Endometrium (tissue), 2 donors: Measurements from ENCODE around the gene SLC43A1.

Experiments used
- FAIRE-seq: peaks from 2 replicates; lab custom pipeline; 2012; peaks lifted over from hg19 to GRCh38; lab: Jason Lieb, UNC
- donor health status: control.
- donor health status: control.

The SLC43A1 gene

DNA sequence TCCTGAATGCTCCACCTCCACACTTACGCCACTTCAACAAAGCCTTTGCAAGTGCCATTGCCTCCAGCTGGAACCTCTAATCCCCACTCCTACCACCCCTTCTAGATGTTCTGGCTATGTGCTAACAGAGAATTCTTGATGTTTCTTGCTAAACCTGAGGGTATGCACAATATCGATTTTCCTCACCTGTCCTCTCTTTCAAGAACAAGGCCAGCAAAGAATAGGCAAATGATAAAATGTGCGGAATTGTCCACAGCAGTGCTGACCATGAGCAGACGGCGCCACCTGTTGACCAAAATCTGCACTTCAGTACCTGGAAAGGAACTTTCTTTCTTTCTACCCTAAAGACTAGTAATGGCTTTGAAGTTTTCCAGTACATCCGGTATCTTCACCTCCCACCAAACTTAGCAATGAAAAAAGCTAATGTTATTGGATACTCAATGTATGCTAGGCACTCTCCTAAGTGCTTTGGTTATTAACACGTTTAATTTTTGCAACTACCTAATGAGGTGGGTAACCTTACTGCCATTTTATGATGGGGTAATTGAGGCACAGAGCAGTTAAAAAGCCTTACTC is 11.6 kb upstream of the SLC43A1 start:
- peak; percentile 53 for FAIRE-seq

DNA sequence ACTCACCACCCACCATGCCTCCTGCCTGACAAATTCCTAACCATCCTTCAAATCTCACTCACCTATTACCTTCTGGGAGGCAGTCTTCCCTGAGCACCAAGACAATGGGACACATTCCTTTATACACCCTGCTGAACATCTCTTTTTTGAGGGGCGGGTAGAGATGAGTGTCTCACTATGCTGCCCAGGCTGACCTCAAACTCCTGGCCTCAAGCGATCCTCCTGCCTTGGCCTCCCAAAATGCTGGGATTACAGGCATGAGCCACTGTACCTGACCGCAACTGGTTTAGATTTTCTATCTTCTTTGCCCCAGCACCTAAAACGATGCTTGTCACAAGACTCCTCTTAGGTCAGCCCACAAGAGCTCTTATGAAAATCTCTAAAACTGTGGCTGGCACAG is 7.9 kb upstream of the SLC43A1 start:
- FAIRE-seq, result no peak

DNA sequence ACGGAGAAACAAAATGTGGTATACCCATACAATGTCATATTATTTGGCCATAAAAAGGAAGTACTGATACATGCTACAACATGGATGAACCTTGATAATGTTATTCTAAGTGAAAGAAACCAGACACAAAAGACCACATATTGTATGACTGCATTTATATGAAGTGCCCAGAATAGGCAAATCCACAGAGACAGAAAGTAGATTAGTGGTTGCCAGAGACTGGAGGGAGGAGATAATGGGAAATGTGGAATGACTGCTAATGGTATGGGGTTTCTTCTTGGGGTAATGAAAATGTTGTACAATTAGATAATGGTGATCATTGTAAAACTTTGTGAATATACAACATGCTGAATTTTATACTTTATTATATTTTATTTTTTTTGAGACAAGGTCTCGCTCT is 5.6 kb upstream of the SLC43A1 start:
- FAIRE-seq, result no peak

DNA sequence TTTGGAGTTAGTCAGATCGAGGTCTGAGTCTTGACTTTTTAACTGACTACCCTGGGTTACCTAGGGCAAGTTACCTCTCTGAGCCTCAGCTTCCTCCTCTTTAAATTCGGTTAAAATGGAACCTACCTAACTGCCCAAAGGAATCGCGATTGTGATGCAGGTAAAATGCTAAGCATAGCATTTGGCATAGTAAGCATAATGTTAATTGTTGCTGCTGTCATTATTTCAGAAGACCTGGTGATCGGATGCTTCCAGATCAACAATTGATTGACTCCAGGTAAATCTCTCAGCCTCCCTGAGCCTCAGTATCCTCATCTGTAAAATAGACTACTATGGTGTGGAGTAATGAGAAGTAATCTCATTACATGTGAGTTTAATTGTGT is 550 bp upstream of the SLC43A1 start:
- no peak for FAIRE-seq

DNA sequence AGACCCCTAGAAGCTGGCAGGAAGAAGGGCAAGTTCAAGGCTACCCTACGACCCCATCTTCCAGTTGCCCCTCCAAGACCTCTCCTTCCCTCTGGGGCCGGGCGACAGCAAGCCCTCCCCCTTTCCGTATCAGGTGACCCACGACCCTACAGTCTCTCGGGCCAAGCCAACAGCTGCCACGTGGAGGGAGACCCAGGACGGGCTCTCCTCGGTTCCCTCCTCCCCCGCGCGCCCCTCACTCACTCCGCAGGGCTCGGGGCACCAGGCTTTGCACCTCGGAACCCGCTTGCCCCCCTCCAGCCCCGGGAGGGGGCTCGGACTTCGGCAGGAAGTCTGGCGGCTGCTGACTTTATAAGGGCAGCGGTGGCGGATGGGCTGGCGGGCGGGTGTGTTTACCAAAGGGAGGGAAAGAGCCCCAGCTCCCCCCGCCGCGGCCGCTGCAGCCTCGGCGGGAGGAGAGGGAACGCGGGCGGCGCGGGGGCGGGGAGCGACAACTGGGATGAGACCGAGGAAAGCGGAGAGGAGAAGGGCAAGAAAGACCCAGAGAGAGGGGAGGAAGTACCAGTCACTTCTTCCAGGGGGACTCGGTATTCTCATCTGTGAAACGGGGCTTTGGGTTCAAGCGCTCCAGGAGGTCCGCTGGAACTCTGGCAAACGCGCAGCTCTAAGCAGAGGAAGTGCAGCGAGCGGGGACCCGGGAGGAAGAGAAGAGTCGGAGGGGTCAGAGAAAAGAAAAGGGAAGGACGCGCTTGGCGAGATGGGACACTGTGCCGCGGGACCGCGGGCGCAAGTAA is 767 bp downstream of the SLC43A1 start:
- FAIRE-seq, result no peak

DNA sequence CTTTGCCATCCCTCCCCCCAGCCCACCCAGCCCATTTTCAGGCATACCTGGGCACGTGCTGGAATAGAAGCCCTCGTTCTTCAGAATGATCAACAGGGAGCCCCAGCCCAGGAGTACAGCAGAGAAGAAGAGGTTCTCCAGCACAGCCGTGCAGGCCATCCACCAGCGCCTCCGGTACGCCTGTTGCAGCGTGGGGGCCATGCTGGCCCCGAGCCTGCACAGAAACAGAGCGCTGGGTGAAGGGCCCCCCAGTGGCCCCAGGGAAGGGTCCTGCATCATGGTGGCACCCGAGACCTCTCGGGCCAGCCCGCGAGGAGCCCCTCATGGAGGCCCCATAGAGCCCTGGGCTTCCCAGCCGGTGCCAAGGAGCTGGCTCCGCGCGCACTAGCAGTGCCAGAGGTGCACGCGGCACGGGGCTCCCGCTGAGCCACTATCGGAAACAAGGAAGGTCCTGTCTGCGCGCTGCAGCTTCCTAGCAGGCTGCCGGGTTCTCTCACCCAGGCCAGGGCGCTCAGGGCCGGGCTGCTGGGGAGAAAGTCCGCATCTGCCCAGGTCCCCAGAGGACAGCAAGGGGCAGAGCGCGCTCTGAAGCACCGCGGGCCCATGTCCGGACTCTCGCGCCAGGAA is 1.5 kb downstream of the SLC43A1 start:
- FAIRE-seq, result no peak

DNA sequence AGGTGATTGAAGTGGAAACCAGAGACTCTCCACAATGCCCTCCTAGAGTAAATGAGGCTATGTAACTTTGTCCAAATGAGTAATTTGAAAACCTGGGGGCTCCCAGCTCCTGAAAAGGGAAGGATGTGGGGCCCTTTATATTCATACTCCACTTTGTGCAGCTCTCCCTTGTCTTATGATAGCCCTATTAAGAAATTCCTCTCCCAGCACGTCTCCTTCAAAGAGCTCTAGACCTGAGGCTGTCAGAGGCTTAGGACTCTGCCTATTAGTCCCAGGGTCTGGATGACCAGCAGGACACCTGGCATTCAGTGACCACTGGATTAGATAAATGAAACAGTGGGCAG is 2.1 kb downstream of the SLC43A1 start:
- no peak for FAIRE-seq

DNA sequence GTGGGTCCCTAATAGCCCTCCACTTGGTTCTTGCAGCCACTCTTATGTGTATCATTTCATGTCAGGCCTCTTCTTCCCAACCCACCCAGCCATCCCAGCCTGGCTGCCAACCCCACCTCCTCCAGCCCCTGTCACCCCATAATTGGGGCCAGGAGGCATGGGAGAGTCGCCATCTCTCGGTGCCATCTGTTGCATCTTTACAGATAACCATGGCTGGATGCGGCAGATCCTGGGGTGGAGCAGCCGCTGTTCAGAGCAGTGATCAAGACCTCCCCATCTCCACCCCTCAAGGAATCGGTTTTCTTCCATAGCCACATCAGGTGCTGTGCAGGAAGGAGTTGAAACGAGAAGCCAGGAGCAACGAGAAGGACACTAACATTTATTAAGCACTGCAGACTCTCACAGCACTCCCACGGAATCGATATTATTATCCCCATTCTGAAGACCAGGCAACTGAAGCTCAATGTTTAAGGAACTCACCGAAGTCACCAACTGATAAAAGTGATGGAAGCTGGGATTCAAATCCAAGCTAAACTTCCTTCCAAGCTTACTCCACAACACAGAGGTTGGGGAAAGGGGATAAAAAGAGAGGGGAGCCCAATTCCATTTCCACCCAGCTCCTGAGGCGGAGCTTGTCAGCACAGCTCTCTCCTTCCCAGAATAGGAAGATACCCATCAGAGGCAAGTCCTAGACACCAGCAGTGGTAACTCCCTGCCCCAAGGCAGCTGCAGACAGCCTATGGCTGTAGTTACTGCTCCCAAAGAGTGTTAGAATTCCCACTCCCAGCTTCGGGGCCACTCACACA is 2.7 kb downstream of the SLC43A1 start:
- FAIRE-seq, result no peak

DNA sequence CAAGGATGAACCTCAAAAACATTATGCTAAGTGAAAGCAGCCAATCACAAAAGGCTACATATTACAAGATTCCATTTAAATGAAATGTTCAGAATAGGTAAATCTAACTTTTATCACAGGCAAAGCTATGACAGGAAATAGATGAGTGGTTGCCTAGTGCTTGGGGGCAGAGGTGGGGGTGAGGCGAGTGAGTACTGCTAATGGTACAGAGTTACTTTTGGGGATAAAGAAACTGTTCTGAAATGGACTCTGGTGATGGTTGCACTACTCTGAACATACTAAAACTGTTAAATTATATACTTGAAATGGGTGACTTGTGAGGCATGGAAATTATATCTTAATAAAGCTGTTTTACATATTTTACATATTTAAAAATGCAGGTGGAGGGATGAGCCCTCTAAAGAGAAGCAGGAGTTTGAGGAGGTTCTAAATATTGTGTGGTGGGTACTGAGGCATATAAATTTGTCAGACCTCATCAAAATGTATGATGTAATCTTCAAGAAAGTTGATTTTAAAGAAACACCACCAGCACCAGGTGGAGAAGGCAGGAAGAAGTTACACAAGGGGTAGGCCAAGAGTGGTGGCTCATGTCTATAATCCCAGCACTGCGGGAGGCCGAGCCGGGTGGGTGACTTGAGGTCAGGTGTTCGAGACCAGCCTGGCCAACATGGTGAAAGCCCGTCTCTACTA is 3.6 kb downstream of the SLC43A1 start:
- FAIRE-seq, result no peak

DNA sequence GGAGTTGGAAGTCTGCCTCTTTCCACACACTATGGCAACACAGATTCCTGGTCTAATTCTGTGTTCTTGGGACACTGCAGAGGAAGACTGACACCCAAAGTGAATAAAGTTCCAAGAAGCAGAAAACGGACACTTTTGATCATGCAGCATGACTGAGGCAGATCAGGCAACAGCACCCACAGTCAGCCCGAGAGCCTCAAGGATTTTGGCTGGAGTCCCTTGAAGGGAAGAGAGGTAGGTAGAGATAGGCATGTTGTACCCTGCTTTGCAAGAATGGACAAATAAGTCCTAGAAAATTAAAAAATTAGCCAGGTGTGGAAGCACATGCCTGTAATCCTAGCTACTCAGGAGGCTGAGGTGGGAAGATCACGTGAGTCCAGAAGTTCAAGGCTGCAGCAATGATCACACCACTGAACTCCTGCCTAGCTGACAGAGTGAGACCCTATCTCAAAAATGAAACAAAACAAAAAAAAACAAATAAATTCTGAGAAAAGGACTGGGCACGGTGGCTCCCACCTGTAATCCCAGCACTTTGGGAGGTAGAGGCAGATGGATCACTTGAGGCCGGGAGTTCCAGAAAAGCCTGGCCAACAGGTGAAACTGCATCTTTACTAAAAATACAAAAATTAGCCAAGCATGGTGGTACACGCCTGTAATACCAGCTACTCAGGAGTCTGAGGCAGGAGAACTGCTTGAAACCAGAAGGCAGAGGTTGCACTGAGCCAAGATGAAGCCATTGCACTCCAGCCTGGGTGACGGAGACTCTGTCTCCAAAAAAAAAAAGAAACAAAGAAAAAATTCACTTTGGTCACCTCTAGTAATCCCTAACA is 6.9 kb downstream of the SLC43A1 start:
- no peak for FAIRE-seq

DNA sequence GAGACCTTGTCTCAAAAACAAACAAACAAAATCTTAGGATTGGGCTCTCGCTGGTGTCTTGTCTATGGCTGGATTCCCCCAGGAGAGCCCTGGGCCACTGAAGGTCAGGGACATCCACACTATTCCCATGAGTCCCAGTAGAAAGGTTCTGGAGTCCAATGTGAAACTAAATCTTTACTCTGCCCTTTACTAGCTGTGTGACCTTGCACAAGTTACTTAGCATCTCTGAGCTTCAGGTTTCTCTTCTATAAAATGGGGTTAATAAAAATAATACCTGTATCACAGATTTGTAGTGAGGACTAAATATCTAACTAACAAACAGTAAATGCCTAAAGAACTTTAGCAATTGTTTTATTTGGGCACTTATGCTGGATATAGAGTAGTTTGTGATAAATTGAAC is 9.0 kb downstream of the SLC43A1 start:
- no peak for FAIRE-seq

DNA sequence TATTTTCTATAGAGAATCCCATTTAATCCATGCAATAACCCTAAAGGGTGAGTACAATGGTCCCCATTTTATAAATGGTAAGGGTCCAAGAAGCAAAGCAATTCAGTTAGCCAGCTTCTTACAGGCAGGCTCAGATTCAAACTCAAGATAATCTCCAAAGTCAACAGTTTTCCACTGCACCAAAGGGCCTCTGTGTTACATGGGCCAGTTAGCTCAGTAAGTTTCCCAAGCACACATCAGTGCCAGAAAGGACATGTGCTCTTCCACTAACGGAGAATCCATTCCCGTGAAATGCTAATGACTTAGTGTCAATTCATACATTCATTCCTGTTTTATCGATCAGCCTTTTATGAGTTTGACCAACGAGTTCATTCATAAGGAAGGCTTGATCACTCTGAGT is 11.0 kb downstream of the SLC43A1 start:
- FAIRE-seq, result no peak

DNA sequence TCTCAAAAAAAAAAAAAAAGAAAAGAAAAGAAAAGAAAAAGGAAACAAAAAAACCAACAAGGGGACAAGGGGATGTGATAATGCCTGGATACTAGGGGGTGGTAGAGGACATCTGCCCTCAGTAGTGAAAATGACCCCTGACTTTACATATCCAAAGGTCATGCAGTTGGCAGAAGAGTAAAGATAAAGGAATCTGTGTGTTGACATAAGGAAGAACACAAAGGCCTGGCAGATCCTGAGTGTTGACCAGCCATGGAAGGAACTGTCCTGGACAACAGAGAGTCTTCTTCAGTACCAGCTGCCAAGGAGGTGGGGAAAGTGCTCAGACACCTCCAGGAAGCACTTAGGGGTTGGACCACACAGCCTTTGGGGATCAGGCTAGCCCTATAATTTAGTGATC is 12.6 kb downstream of the SLC43A1 start:
- FAIRE-seq, result no peak

DNA sequence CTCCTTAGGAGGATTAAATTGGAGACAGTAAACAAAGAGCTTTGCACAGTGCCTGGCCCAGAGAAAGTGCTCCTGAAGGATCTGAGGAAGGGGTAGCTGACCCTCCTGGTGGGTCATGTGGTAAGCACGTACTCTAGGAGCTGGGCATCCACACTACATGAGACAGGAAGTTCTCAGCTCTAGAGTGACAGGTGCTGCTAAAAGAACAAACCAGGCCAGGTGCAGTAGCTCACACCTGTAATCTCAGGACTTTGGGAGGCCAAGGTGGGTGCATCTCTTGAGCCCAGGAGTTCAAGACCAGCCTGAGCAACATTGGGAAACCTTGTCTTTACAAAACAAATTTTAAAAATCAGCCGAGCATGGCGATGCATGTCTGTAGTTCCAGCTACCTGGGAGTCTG is 13.1 kb downstream of the SLC43A1 start:
- FAIRE-seq, result no peak

DNA sequence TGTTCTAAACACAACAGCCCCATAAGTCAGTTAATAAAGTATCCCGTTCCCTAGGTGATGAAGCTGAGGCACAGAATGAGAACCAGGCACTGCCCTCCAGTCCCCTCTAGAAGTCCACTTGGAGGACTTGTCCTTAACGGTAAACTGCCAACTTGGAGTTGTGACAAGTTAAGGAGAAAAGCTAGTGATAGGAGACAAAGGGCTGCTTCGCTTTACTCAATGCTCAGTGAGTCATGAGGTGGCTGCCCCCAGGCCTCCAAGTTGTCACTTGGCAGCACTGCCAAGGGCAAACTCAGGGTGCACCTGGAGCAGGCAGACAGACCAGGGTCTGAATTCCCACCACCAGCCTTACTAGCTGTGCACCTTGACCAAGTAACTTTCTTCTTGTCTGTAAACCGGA is 13.5 kb downstream of the SLC43A1 start:
- no peak for FAIRE-seq

DNA sequence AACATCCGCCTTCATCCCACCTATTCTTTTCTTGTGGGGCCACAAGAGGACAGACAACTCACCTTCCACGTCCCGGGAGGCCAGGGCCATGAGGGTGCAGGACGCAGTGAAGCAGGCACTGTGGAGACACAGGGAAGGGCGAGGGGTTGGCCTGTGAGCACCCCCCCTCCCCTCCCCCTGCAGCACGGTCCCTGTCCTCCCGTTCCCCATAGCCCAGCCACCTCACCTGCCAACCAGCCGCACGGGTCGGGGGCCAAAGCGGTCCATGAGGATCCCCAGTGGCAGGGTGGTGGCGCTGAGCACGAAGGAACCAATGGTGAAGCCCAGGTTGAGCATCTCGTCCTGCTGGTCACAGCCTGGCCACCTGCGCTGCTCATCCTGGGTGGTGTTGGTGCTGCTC is 14.6 kb downstream of the SLC43A1 start:
- FAIRE-seq, result no peak

DNA sequence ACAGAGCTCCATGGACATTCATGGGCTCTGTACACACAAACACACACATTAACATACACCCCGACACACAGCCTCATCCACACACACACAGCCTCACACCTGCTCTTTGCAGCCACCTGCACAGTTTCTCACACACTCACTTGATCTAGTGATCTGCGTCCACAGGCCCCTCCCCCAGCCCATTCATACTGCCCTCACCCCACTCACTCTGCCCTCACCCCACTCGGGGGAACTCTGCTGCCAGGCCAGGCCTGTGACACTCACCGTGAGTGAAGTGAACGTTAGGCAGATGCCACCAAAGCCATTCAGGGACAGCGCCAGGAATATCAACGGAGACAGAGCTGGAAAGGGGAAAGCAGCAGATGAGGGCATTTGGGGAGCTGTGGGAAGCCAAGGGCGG is 15.0 kb downstream of the SLC43A1 start:
- no peak for FAIRE-seq

DNA sequence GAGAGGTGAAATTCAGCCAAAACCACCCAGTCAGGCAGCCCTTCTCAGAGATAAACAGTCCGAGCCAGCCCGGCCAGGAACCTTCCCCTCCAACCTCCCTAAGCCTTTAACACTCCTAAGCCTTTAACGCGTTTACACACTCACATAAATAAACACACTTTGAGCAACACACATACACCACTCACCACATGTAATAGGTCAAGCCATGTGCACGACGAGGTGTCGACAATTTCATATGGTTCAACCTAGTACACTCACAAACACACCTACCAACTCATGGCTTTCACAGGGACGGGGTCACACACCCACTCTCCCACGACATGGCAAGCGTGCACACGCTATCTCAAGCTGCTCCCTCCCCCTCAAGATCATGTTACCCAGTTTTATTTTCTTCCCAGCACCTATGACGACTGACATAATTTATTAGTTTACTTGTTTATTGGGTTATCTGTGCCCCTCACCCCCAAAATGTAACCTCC is 15.5 kb downstream of the SLC43A1 start:
- FAIRE-seq, result no peak

DNA sequence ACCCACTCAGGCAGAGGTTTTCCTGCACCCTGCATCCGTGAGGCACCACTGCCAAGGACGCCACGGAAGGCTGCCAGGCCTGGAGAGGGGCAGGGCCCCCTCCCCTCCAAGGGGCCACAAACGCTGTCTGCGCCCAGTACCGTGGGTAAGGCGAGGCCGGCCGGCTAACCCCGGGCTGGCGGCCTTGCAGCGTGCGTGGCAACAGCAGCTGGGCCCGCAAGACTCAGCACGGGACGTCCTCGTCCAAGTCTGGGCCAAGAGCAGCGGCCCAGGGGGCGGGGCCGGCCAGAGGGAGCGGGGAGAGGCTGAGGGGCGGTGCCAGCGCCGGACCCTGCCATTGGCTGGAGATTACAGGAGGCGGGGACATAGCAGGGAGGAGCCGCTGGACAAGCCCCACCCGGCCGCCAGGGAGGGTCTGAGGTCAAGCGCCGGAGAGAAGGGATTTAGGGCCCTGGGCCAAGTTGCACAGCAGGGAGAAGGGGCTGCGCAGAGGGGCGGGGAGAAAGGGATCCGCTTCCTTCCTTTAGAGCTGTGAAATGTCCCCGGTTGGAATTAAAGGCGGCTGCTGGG is 16.0 kb downstream of the SLC43A1 start:
- FAIRE-seq, result peak; percentile 90

DNA sequence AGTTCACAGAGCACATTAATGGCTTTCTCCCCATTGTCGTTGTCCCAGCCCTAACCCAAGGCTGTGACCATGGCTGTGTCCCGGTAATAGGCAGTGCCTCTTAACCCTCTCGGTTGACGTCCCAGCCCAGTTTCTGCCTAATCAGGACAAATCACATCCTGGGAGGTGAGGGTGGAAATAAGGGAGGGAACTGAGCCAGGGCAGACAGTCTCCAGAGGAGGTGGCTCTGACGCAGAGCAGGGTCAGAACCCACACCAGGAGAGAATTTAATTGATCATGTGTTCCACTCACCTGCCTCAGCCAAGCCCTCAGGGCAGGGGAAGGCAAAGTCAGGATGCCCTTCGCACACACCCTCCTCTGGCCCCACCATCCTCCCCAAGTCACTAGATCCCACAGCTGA is 17.0 kb downstream of the SLC43A1 start:
- no peak for FAIRE-seq
